ENCODE data around the gene SPEF2.
"Not testable (repeated sequence)": the region's sequence is repeated elsewhere in the genome, so short reads cannot be mapped to it uniquely, and the experiment has no call there.

The SPEF2 gene

GRCh38 chr5:35854248-35854647 lies 236.6 kb downstream of the SPEF2 start:
- DNase-seq (ENCODE audit: low spot score) = no peak

DNA sequence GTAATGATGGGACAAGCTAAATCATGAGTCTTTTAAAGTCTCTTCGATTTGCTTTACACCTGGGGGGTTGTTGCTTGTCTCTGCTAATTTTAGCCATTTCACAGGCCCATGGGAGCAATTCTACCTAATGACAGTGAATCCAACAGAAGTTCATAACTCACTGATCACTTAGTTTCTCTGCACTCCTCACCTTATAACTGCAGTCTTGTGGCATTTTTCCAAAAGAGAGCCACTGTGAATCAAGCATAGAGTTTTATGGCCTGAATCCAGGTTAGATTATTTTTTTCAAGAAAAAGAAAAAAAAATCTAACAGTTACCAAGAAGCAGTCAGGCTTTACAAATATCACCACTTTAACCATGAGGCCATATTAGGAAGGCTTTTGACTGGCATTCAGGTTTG lies 237.5 kb downstream of the SPEF2 start:
- no peak for DNase-seq (ENCODE audit: low spot score)

GRCh38 chr5:35856186-35856764 lies 238.6 kb downstream of the SPEF2 start:
- not testable (repeated sequence) for DNase-seq (ENCODE audit: low spot score)

GRCh38 chr5:35856765-35857351 lies 239.2 kb downstream of the SPEF2 start, which contains the start of gene IL7R:
Gene IL7R, plus strand, starts transcription at chr5:35856891. Its CDS starts 87 bp downstream, at chr5:35856978.
- no peak for DNase-seq (ENCODE audit: low spot score)

GRCh38 chr5:35857606-35858205 lies 240.0 kb downstream of the SPEF2 start:
- no peak for DNase-seq (ENCODE audit: low spot score)

- DNase-seq (ENCODE audit: low spot score) = peak; percentile 45
Measured at GRCh38 chr5:35859101-35859661, 241.5 kb downstream of the SPEF2 start.

GRCh38 chr5:35860686-35861085 lies 243.0 kb downstream of the SPEF2 start:
- DNase-seq (ENCODE audit: low spot score) = no peak

DNA sequence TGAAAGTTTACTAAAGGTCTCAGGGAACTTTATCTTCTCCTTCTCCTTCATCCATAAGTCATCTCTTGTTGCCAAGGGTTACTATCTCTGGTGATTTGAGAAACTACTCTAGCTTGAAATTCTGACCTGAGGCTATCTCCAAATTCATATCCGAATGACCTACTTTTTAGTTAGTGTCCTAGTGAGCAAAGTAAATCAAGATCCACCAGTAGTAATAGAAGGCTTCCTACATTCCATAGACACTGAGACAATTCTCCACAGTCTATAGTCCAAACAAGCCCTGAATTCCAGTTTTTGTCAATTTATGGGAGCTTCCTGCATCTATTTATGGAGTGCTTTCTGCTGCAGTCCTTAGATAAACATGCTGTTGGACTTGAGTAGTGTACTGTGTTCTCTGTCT lies 244.1 kb downstream of the SPEF2 start:
- DNase-seq (ENCODE audit: low spot score) = no peak

DNA sequence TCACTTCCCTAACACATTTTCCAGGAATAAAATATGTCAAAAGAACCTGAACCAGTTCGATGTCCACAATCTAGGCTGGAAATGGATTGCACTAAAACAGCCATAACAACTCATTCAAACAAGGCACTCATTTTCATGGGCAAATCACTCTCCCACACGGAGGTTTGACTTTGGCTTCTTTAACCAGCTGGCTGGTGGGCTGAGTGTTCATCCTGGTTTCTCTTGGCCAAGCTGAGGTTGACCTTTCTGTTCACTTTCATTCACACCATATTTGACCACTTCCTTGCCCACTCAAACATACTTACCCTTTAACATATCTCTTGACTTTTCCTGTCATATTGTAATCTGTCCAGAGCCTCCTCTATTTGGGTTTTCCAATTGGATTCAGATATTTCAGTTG lies 244.5 kb downstream of the SPEF2 start:
- DNase-seq (ENCODE audit: low spot score) = no peak

GRCh38 chr5:35863159-35863558 lies 245.5 kb downstream of the SPEF2 start:
- no peak for DNase-seq (ENCODE audit: low spot score)

Data from pons (tissue), 1 donor.